Retina (tissue), 1 donor: ENCODE measurements around the gene IHH.
A peak's percentile ranks its signal among the peaks of the same experiment; 100 is the strongest.

ENCODE experiments used
- DNase-seq: peaks from one replicate; pipeline ENCODE4 v3.0.0-alpha.2; 2016

The IHH gene

GRCh38 chr2:219060821-219061791 is at the start of gene IHH:
TSS of gene IHH (minus strand) at chr2:219060921. CDS start at chr2:219060467, 454 bp downstream.
- peak; percentile 22 for DNase-seq

- DNase-seq: no peak
Measured at GRCh38 chr2:219109471-219109870, 48.8 kb upstream of the IHH start.

GRCh38 chr2:219107758-219108157 is 47.0 kb upstream of the IHH start:
- DNase-seq: no peak

GRCh38 chr2:219106251-219106650 is 45.5 kb upstream of the IHH start:
- DNase-seq: no peak

GRCh38 chr2:219104107-219105035 is 43.6 kb upstream of the IHH start:
- DNase-seq: no peak

- DNase-seq: no peak
Measured at GRCh38 chr2:219099329-219099728, 38.6 kb upstream of the IHH start.

- no peak for DNase-seq
Measured at GRCh38 chr2:219095406-219095935, 34.8 kb upstream of the IHH start.

GRCh38 chr2:219094171-219094570 is 33.5 kb upstream of the IHH start:
- DNase-seq: no peak

GRCh38 chr2:219090436-219091299 is 29.9 kb upstream of the IHH start:
- no peak for DNase-seq

GRCh38 chr2:219089330-219089729 is 28.6 kb upstream of the IHH start:
- DNase-seq: no peak

GRCh38 chr2:219087848-219088247 is 27.1 kb upstream of the IHH start:
- DNase-seq: no peak

- DNase-seq: peak; percentile 27
Measured at GRCh38 chr2:219087361-219087760, 26.6 kb upstream of the IHH start.

- DNase-seq: no peak
Measured at GRCh38 chr2:219086196-219086595, 25.5 kb upstream of the IHH start.

GRCh38 chr2:219084791-219085190 is 24.1 kb upstream of the IHH start:
- no peak for DNase-seq

- DNase-seq: no peak
Measured at GRCh38 chr2:219082332-219082958, 21.7 kb upstream of the IHH start.

- no peak for DNase-seq
Measured at GRCh38 chr2:219081701-219082331, 21.1 kb upstream of the IHH start.

- DNase-seq: no peak
Measured at GRCh38 chr2:219081096-219081495, 20.4 kb upstream of the IHH start.

GRCh38 chr2:219079417-219079816 is 18.7 kb upstream of the IHH start:
- no peak for DNase-seq

- no peak for DNase-seq
Measured at GRCh38 chr2:219078951-219079350, 18.2 kb upstream of the IHH start.

- DNase-seq: no peak
Measured at GRCh38 chr2:219078126-219078525, 17.4 kb upstream of the IHH start.

GRCh38 chr2:219076253-219076652 is 15.5 kb upstream of the IHH start:
- no peak for DNase-seq
